Muscle layer of duodenum (tissue), 2 donors: ENCODE measurements around the gene TCF4.
A peak's percentile ranks its signal among the peaks of the same experiment; 100 is the strongest.

Experiments
- H3K27ac ChIP-seq: one replicate; pipeline ENCODE4 v1.7.0; 2013; ENCODE audit warnings: mild to moderate bottlenecking, low read length
- H3K27me3 ChIP-seq: one replicate; pipeline ENCODE4 v1.7.0; 2013; ENCODE audit warnings: low read depth, mild to moderate bottlenecking, control low read depth, low read length
- H3K36me3 ChIP-seq, 2 donors: one replicate each; pipeline ENCODE4 v1.7.0; 2013; ENCODE audit warnings: low read length in 2 of 2, control low read depth in 1 of 2, mild to moderate bottlenecking in 1 of 2; ENCODE audit not compliant: insufficient read depth in 2 of 2, control insufficient read depth in 1 of 2
- H3K4me1 ChIP-seq, 2 donors: one replicate each; pipeline ENCODE4 v1.7.0; 2013; ENCODE audit warnings: low read length in 2 of 2, mild to moderate bottlenecking in 2 of 2, control low read depth in 1 of 2, moderate library complexity in 1 of 2; ENCODE audit not compliant: insufficient read depth in 2 of 2, control insufficient read depth in 1 of 2
- H3K4me3 ChIP-seq, 2 donors: one replicate each; pipeline ENCODE4 v1.7.0; 2013; ENCODE audit warnings: low read length in 2 of 2, low read depth in 1 of 2, mild to moderate bottlenecking in 1 of 2
- H3K9me3 ChIP-seq, 2 donors: one replicate each; pipeline ENCODE4 v1.7.0; 2013; ENCODE audit warnings: low read length in 2 of 2, control low read depth in 1 of 2, mild to moderate bottlenecking in 1 of 2; ENCODE audit not compliant: control insufficient read depth in 1 of 2
- donor health status: healthy.

Gene TCF4

GRCh38 chr18:55310863-55311262 lies 277.1 kb downstream of the TCF4 start:
- Histone ChIP-seq H3K36me3 (no peaks in the 10 kb centered on the region), H3K27ac (no peak overlapping the region), H3K4me3 (no peak overlapping the region), H3K27me3 (no peaks in the 10 kb centered on the region), H3K4me1 (peaks cover 0 to 19% of the 10 kb centered on the region in 2 donors), H3K9me3 (no peaks in the 10 kb centered on the region)

- Histone ChIP-seq H3K4me3 (no peak overlapping the region), H3K4me1 (peaks cover 0 to 19% of the 10 kb centered on the region in 2 donors), H3K27ac (no peak overlapping the region), H3K36me3 (no peaks in the 10 kb centered on the region), H3K9me3 (no peaks in the 10 kb centered on the region), H3K27me3 (no peaks in the 10 kb centered on the region)
Observed at GRCh38 chr18:55310044-55310676, 277.8 kb downstream of the TCF4 start.

- no peaks in the 10 kb centered on the region for H3K9me3 ChIP-seq
- no peaks in the 10 kb centered on the region for H3K36me3 ChIP-seq
- no peak overlapping the region for H3K4me3 ChIP-seq
- no peak overlapping the region for H3K27ac ChIP-seq
- peaks cover 0 to 15% of the 10 kb centered on the region in 2 donors for H3K4me1 ChIP-seq
- no peaks in the 10 kb centered on the region for H3K27me3 ChIP-seq
Observed at GRCh38 chr18:55309249-55309648, 278.7 kb downstream of the TCF4 start.

GRCh38 chr18:55307505-55307904 lies 280.5 kb downstream of the TCF4 start:
- Histone ChIP-seq H3K36me3 (no peaks in the 10 kb centered on the region), H3K27ac (no peak overlapping the region), H3K9me3 (no peaks in the 10 kb centered on the region), H3K27me3 (no peaks in the 10 kb centered on the region), H3K4me1 (peaks cover 0 to 5% of the 10 kb centered on the region in 2 donors), H3K4me3 (no peak overlapping the region)

GRCh38 chr18:55306359-55307024 lies 281.5 kb downstream of the TCF4 start:
- Histone ChIP-seq H3K36me3 (no peaks in the 10 kb centered on the region), H3K9me3 (no peaks in the 10 kb centered on the region), H3K4me1 (peaks cover 0 to 9% of the 10 kb centered on the region in 2 donors), H3K4me3 (no peak overlapping the region), H3K27ac (no peak overlapping the region), H3K27me3 (no peaks in the 10 kb centered on the region)

- no peaks in the 10 kb centered on the region for H3K36me3 ChIP-seq
- peaks cover 0 to 15% of the 10 kb centered on the region in 2 donors for H3K4me1 ChIP-seq
- H3K27ac ChIP-seq, result peak overlapping the region; percentile 27
- no peaks in the 10 kb centered on the region for H3K9me3 ChIP-seq
- H3K4me3 ChIP-seq, result peak overlapping the region; percentile 40 to 55
- no peaks in the 10 kb centered on the region for H3K27me3 ChIP-seq
Observed at GRCh38 chr18:55302167-55302833, 285.7 kb downstream of the TCF4 start.

GRCh38 chr18:55301824-55302166 lies 286.2 kb downstream of the TCF4 start:
- H3K36me3 ChIP-seq, result no peaks in the 10 kb centered on the region
- H3K27ac ChIP-seq, result peak overlapping the region; percentile 27
- no peaks in the 10 kb centered on the region for H3K27me3 ChIP-seq
- H3K4me1 ChIP-seq, result peaks cover 0 to 15% of the 10 kb centered on the region in 2 donors
- peak overlapping the region; percentile 40 to 55 for H3K4me3 ChIP-seq
- H3K9me3 ChIP-seq, result no peaks in the 10 kb centered on the region

- Histone ChIP-seq H3K27ac (peak overlapping the region; percentile 5), H3K4me3 (peak overlapping the region; percentile 0 to 41), H3K4me1 (peaks cover 0 to 15% of the 10 kb centered on the region in 2 donors)
Observed at GRCh38 chr18:55300936-55301531, 287.0 kb downstream of the TCF4 start.

GRCh38 chr18:55300421-55300935 lies 287.5 kb downstream of the TCF4 start:
- no peaks in the 10 kb centered on the region for H3K9me3 ChIP-seq
- H3K4me1 ChIP-seq, result peaks cover 0 to 15% of the 10 kb centered on the region in 2 donors
- H3K27ac ChIP-seq, result no peak overlapping the region
- no peaks in the 10 kb centered on the region for H3K36me3 ChIP-seq
- H3K4me3 ChIP-seq, result peak overlapping the region; percentile 0 to 41
- no peaks in the 10 kb centered on the region for H3K27me3 ChIP-seq

More at GRCh38 chr18:55300936-55301531, 287.0 kb downstream of the TCF4 start:
- Histone ChIP-seq H3K9me3 (no peaks in the 10 kb centered on the region), H3K36me3 (no peaks in the 10 kb centered on the region), H3K27me3 (no peaks in the 10 kb centered on the region)

- Histone ChIP-seq H3K27me3 (no peaks in the 10 kb centered on the region), H3K36me3 (no peaks in the 10 kb centered on the region), H3K4me1 (peaks cover 0 to 11% of the 10 kb centered on the region in 2 donors), H3K27ac (no peak overlapping the region), H3K4me3 (no peak overlapping the region), H3K9me3 (no peaks in the 10 kb centered on the region)
Observed at GRCh38 chr18:55296778-55297177, 291.2 kb downstream of the TCF4 start.

GRCh38 chr18:55296115-55296514 lies 291.9 kb downstream of the TCF4 start:
- Histone ChIP-seq H3K4me3 (no peak overlapping the region), H3K27ac (no peak overlapping the region), H3K4me1 (peaks cover 0 to 11% of the 10 kb centered on the region in 2 donors), H3K36me3 (no peaks in the 10 kb centered on the region), H3K9me3 (no peaks in the 10 kb centered on the region), H3K27me3 (no peaks in the 10 kb centered on the region)
